ENCODE data around the gene APBA2. TPM values are rescaled to one million over a fixed set of nuclear protein-coding genes. Genes with fewer than 3 reads are reported as not detected.

The APBA2 gene
- total RNA-seq, 1 experiment from 2014 or later = 0.31 TPM

- intact Hi-C loops (cut with micrococcal nuclease; ENCODE audit: unreplicated experiment) = no loop called here
- TF ChIP-seq CTCF (IDR thresholded peaks at IDR 0.05) (no peak), SIN3A (IDR thresholded peaks at IDR 0.05; ENCODE audit: borderline replicate concordance, insufficient read depth, low read depth, low read length) (no peak), TCF7L2 (IDR thresholded peaks at IDR 0.05; ENCODE audit: low read depth, low read length) (no peak), REST (IDR thresholded peaks at IDR 0.05; ENCODE audit: insufficient read depth in 1 of 2, low read depth in 2 of 2, low read length in 1 of 2) (no peak), POLR2AphosphoS5 (IDR thresholded peaks at IDR 0.05; ENCODE audit: low read depth, low read length) (no peak)
- no peaks in the 10 kb centered on the region for H3K27me3 ChIP-seq (ENCODE audit: control insufficient read depth, insufficient read depth, low read length)
- H3K9me3 ChIP-seq (ENCODE audit: control insufficient read depth, insufficient read depth, low read depth, low read length) = no peaks in the 10 kb centered on the region
- no peak overlapping the region for H3K4me3 ChIP-seq (ENCODE audit: low read depth in 2 of 2, low read length in 2 of 2)
- BruUV-seq (replicated peaks) = no TSS peak
- no peaks in the 10 kb centered on the region for H3K36me3 ChIP-seq (ENCODE audit: control insufficient read depth, insufficient read depth, low read length)
- CTCF ChIA-PET = no interaction called here
- POLR2A ChIA-PET = no interaction called here
- ATAC-seq = no peak
- H3K27ac ChIP-seq (ENCODE audit: low read length) = no peak overlapping the region
- no peaks in the 10 kb centered on the region for H3K4me1 ChIP-seq (ENCODE audit: control insufficient read depth, insufficient read depth, low read length)
- in situ Hi-C loops (cut with HindIII; ENCODE audit: low pct_unique_long_range_greater_than_20kb, low sequenced_read_pairs) = no loop called here
- no peak for DNase-seq (ENCODE audit: low read depth, low spot score)
Measured at GRCh38 chr15:28985691-28986090, 99.9 kb downstream of the APBA2 start.

DNA sequence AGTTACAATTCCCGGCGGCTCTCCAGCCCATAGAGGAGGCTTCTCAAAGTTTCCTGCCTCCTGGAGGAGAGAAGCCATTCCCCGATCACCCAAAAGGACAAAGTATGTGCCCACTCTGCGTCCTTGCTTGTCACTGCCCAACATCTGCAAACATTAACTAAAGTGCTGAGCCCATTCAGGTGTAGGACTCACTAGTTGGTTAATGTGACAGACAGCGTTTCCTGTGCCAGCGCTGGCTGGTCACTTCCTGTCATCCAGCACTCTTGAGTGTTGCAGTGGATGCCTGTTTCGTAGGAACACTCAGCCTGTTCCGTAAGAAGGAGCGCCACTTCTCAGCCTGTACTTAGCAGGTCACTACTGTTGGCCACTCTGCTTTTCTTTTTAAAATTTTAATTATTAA is 100.3 kb downstream of the APBA2 start:
- ATAC-seq (no peak), DNase-seq (ENCODE audit: low read depth, low spot score) (no peak)
- Histone ChIP-seq H3K9me3 (ENCODE audit: control insufficient read depth, insufficient read depth, low read depth, low read length) (no peaks in the 10 kb centered on the region), H3K4me1 (ENCODE audit: control insufficient read depth, insufficient read depth, low read length) (no peaks in the 10 kb centered on the region), H3K27ac (ENCODE audit: low read length) (no peak overlapping the region), H3K27me3 (ENCODE audit: control insufficient read depth, insufficient read depth, low read length) (no peaks in the 10 kb centered on the region), H3K4me3 (ENCODE audit: low read depth in 2 of 2, low read length in 2 of 2) (no peak overlapping the region), H3K36me3 (ENCODE audit: control insufficient read depth, insufficient read depth, low read length) (no peaks in the 10 kb centered on the region)
- TF ChIP-seq CTCF (IDR thresholded peaks at IDR 0.05) = no peak
- ChIA-PET POLR2A (no interaction called here), CTCF (no interaction called here)
- intact Hi-C loops (cut with micrococcal nuclease; ENCODE audit: unreplicated experiment) = no loop called here
- in situ Hi-C loops (cut with HindIII; ENCODE audit: low pct_unique_long_range_greater_than_20kb, low sequenced_read_pairs) = no loop called here
- no TSS peak for BruUV-seq (replicated peaks)

GRCh38 chr15:28986726-28987125 is 101.0 kb downstream of the APBA2 start:
- Histone ChIP-seq H3K27me3 (ENCODE audit: control insufficient read depth, insufficient read depth, low read length) (no peaks in the 10 kb centered on the region), H3K9me3 (ENCODE audit: control insufficient read depth, insufficient read depth, low read depth, low read length) (no peaks in the 10 kb centered on the region), H3K36me3 (ENCODE audit: control insufficient read depth, insufficient read depth, low read length) (no peaks in the 10 kb centered on the region), H3K27ac (ENCODE audit: low read length) (no peak overlapping the region), H3K4me3 (ENCODE audit: low read depth in 2 of 2, low read length in 2 of 2) (no peak overlapping the region), H3K4me1 (ENCODE audit: control insufficient read depth, insufficient read depth, low read length) (no peaks in the 10 kb centered on the region)
- CTCF ChIA-PET = no interaction called here
- no peak for TF ChIP-seq SIN3A (IDR thresholded peaks at IDR 0.05; ENCODE audit: borderline replicate concordance, insufficient read depth, low read depth, low read length)
- TF ChIP-seq TCF7L2 (IDR thresholded peaks at IDR 0.05; ENCODE audit: low read depth, low read length) = no peak
- TF ChIP-seq REST (IDR thresholded peaks at IDR 0.05; ENCODE audit: insufficient read depth in 1 of 2, low read depth in 2 of 2, low read length in 1 of 2) = no peak
- no peak for TF ChIP-seq CTCF (IDR thresholded peaks at IDR 0.05)
- no peak for TF ChIP-seq POLR2AphosphoS5 (IDR thresholded peaks at IDR 0.05; ENCODE audit: low read depth, low read length)
- in situ Hi-C loops (cut with HindIII; ENCODE audit: low pct_unique_long_range_greater_than_20kb, low sequenced_read_pairs) (no loop called here), intact Hi-C loops (cut with micrococcal nuclease; ENCODE audit: unreplicated experiment) (no loop called here)
- BruUV-seq (replicated peaks) = no TSS peak
- POLR2A ChIA-PET = no interaction called here
- ATAC-seq = no peak
- DNase-seq (ENCODE audit: low read depth, low spot score) = no peak
